Colonic mucosa (tissue), 4 donors: ENCODE data around the gene THSD7A. TPM values are rescaled to one million over a fixed set of nuclear protein-coding genes. Genes with fewer than 3 reads are reported as not detected.

ENCODE experiments used
- DNase-seq: peaks from one replicate; pipeline ENCODE4 v3.0.0-alpha.2; 2020
- H3K27ac ChIP-seq: fragments of 200-600 bp; one replicate; pipeline ENCODE4 v1.8.0; 2021
- H3K27me3 ChIP-seq: fragments of 200-600 bp; one replicate; pipeline ENCODE4 v1.8.0; 2021
- H3K36me3 ChIP-seq: fragments of 200-600 bp; one replicate; pipeline ENCODE4 v1.8.0; 2021
- H3K4me1 ChIP-seq: fragments of 200-600 bp; one replicate; pipeline ENCODE4 v1.8.0; 2021; ENCODE audit warnings: mild to moderate bottlenecking
- H3K4me3 ChIP-seq: fragments of 200-600 bp; one replicate; pipeline ENCODE4 v1.8.0; 2021
- H3K9ac ChIP-seq, 2 donors: one replicate each; pipeline ENCODE4 v1.7.0; 2013; ENCODE audit warnings: control low read depth in 2 of 2, low read depth in 2 of 2, low read length in 2 of 2
- H3K9me3 ChIP-seq: fragments of 200-600 bp; one replicate; pipeline ENCODE4 v1.8.0; 2021
- CTCF ChIP-seq: fragments of 200-600 bp; IDR thresholded peaks from one replicate; pipeline ENCODE4 v1.8.0; 2022; ENCODE audit warnings: antibody characterized with exemption, mild to moderate bottlenecking
- intact Hi-C: fragments of 100-400 bp; cut with DNase I; formaldehyde crosslinking; loops from one replicate; pipeline ENCODE4 v1.14.1; 2022
- total RNA-seq, 2 donors: library from RNA; stranded (reverse); fragmentation: NEBNext Ultra II Directional in 1 of 2; extraction: Animal tissue kit (Norgen Biotek cat#: 25700) in 1 of 2; gene quantifications; one replicate each; pipeline ENCODE4 v1.2.1, GENCODE V29; 2021
- donor health status: healthy.
- donor health status: DM: no; HTN: no; CAD: no.
- donor health status: DM: no; HTN: no; CAD: no.

Gene THSD7A
- total RNA-seq, 2 donors from 2014 or later = 2.1 to 2.3 TPM

GRCh38 chr7:11667071-11667809 lies 164.8 kb downstream of the THSD7A start:
- Histone ChIP-seq H3K27ac (no peak overlapping the region), H3K9ac (no peak overlapping the region), H3K4me1 (no peaks in the 10 kb centered on the region), H3K4me3 (no peak overlapping the region), H3K9me3 (no peaks in the 10 kb centered on the region), H3K36me3 (no peaks in the 10 kb centered on the region), H3K27me3 (no peaks in the 10 kb centered on the region)
- intact Hi-C loops = no loop called here
- no peak for TF ChIP-seq CTCF
- DNase-seq = no peak

- no peak for DNase-seq
- Histone ChIP-seq H3K9ac (no peak overlapping the region), H3K36me3 (no peaks in the 10 kb centered on the region), H3K9me3 (no peaks in the 10 kb centered on the region), H3K4me3 (no peak overlapping the region), H3K27ac (no peak overlapping the region), H3K27me3 (no peaks in the 10 kb centered on the region), H3K4me1 (no peaks in the 10 kb centered on the region)
- intact Hi-C loops = no loop called here
- TF ChIP-seq CTCF = no peak
These were observed 166.6 kb downstream of the THSD7A start for GRCh38 chr7:11665357-11665756.

- no peak for DNase-seq
- intact Hi-C loops = no loop called here
These were observed 176.4 kb downstream of the THSD7A start for GRCh38 chr7:11655642-11656041.

GRCh38 chr7:11655163-11655562 lies 176.8 kb downstream of the THSD7A start:
- Histone ChIP-seq H3K27me3 (no peaks in the 10 kb centered on the region), H3K36me3 (no peaks in the 10 kb centered on the region), H3K9ac (no peak overlapping the region), H3K27ac (no peak overlapping the region), H3K9me3 (no peaks in the 10 kb centered on the region), H3K4me1 (no peaks in the 10 kb centered on the region), H3K4me3 (no peak overlapping the region)
- DNase-seq = no peak
- TF ChIP-seq CTCF = no peak
- intact Hi-C loops = no loop called here

More at GRCh38 chr7:11655642-11656041, 176.4 kb downstream of the THSD7A start:
- no peak overlapping the region for H3K9ac ChIP-seq
- H3K4me3 ChIP-seq = no peak overlapping the region
- H3K9me3 ChIP-seq = no peaks in the 10 kb centered on the region
- H3K27me3 ChIP-seq = no peaks in the 10 kb centered on the region
- no peak overlapping the region for H3K27ac ChIP-seq
- TF ChIP-seq CTCF = no peak
- no peaks in the 10 kb centered on the region for H3K4me1 ChIP-seq
- H3K36me3 ChIP-seq = no peaks in the 10 kb centered on the region

- no peaks in the 10 kb centered on the region for H3K4me1 ChIP-seq
- intact Hi-C loops = no loop called here
- no peak for DNase-seq
- H3K27ac ChIP-seq = no peak overlapping the region
- no peaks in the 10 kb centered on the region for H3K27me3 ChIP-seq
- H3K36me3 ChIP-seq = no peaks in the 10 kb centered on the region
- H3K9ac ChIP-seq = no peak overlapping the region
- TF ChIP-seq CTCF = no peak
- no peak overlapping the region for H3K4me3 ChIP-seq
- H3K9me3 ChIP-seq = no peaks in the 10 kb centered on the region
These were observed 181.5 kb downstream of the THSD7A start for GRCh38 chr7:11650500-11650899.
